VCaP (cell line): ENCODE results near the gene VTCN1.

Experiments used
- H3K27ac ChIP-seq: fragments of 450-650 bp; 2 replicates; pipeline ENCODE4 v1.5.1; 2017
- TF ChIP-seq, protein P1 (sequence below): fragments of 450-650 bp; conservative IDR thresholded peaks from 2 replicates; pipeline ENCODE4 v1.5.1; 2017; ENCODE audit warnings: mild to moderate bottlenecking, moderate library complexity

VTCN1 gene

GRCh38 chr1:117209094-117209493, 1.6 kb downstream of the VTCN1 start:
- no peak overlapping the region for H3K27ac ChIP-seq
- TF ChIP-seq, protein P1, sequence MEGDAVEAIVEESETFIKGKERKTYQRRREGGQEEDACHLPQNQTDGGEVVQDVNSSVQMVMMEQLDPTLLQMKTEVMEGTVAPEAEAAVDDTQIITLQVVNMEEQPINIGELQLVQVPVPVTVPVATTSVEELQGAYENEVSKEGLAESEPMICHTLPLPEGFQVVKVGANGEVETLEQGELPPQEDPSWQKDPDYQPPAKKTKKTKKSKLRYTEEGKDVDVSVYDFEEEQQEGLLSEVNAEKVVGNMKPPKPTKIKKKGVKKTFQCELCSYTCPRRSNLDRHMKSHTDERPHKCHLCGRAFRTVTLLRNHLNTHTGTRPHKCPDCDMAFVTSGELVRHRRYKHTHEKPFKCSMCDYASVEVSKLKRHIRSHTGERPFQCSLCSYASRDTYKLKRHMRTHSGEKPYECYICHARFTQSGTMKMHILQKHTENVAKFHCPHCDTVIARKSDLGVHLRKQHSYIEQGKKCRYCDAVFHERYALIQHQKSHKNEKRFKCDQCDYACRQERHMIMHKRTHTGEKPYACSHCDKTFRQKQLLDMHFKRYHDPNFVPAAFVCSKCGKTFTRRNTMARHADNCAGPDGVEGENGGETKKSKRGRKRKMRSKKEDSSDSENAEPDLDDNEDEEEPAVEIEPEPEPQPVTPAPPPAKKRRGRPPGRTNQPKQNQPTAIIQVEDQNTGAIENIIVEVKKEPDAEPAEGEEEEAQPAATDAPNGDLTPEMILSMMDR = no peak

GRCh38 chr1:117208580-117208979, 2.1 kb downstream of the VTCN1 start:
- no peak overlapping the region for H3K27ac ChIP-seq
- TF ChIP-seq, protein P1 = no peak

DNA sequence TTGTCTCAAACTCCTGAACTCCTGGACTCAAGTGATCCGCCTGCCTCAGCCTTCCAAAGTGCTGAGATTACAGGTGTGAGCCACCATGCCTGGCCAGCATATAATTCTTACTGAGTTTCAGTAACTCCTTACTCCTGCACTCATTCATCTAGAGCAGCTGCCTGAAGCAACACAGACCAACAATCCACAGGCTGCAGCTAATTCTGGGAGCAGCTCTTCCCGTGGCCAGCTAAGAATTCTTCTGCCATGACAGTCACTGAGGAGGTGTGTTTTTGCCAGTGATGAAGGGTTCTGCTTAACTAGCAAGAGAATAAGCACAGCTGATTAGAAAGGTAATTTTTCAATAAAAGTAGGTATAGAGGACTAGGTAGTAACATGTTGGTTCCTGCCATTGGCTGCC, 5.4 kb downstream of the VTCN1 start:
- TF ChIP-seq, protein P1 = no peak
- H3K27ac ChIP-seq = no peak overlapping the region

DNA sequence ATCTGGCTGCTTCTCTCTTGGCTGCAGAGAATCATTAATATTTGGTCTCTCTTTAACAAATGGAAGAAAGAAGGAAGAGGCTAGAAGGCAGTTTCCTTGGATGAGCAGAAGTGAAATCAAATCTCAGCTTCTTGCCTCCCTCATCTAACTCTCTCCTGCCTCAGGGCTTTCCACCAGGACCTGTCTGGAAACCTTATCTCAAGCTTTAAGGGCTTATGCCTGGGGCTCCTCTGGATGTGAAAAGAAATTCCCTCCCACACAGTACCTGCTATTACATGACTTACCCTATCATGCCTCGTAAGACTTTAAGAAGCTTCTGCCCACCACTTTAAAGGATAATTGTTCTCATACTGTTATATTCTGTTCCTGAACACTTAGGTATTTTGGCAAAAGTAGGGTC, 8.9 kb downstream of the VTCN1 start:
- no peak overlapping the region for H3K27ac ChIP-seq
- TF ChIP-seq, protein P1 = no peak

DNA sequence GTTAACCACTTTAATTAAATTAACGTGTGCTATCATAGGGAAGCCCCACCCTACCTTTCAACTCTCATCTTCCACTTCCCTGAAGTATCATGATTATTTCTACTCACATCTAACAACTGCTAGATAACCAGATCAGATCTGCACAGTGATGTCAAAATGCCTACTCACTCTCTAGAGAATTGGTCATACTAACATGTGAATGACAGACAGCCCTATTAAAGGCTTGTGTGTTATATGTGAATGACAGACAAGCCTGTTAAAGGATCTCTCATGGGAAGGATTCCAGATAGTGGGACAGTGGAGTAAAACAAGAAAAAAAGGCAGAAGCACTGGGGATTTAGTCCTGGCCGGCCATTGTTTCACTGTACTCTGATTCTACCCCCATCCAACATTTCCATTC, 12.6 kb downstream of the VTCN1 start:
- TF ChIP-seq, protein P1 = no peak
- H3K27ac ChIP-seq = no peak overlapping the region

DNA sequence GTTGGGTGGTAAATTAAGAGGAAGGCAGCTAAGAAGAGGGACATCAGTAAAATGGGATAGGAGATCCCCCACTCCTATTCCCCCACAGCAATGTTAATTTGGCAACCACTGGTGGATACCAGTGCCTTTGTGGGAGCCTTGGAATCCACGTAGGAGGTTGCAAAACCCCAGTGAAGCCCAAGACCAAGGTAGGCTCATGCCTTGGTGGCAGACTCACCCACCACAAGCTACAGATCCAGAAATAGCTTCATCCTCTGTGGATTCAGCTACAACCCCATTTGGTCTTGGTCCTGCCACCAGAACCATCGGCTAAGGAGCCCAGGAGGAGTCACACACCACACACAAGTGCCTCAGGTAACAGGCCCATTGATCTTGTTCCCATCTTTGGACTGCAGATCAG, 21.0 kb downstream of the VTCN1 start:
- TF ChIP-seq, protein P1 = no peak
- no peak overlapping the region for H3K27ac ChIP-seq

DNA sequence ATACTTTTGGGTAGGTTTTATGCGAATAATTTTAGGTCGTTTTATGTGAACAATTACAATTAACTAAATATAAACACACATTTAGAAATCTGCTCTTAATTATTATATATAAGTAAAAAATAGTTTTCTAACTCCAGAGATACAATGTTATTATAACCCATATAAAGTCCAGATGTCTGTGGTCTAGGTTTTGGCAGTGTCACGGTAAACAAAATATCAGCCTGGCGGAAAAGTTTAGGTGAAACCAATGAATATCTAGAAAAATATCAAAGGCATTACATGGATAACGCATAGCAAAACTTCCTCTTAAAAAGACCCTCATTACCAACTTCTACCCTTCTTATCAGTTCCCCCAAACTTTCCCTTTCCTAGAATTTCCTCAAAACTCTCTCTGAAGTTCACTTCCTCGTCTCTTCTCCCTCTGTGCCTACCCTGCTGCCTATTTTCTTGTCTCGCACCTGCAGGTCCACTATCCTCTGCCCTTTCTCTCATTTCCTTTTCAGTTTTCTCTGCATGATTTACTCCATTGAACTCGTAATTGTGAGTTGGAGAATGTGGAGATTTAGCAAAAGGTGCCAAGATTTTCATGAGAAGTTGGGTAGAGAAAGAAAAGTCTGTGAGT, 21.8 kb downstream of the VTCN1 start:
- no peak overlapping the region for H3K27ac ChIP-seq
- TF ChIP-seq, protein P1 = no peak
